Mesendoderm (in vitro differentiated cells): ENCODE data around the gene ENKD1.
A peak's percentile ranks its signal among the peaks of the same experiment; 100 is the strongest.

Experiments
- DNase-seq: peaks from one replicate; pipeline ENCODE4 v3.0.0; 2013
- H2AK5ac ChIP-seq: 2 replicates; pipeline ENCODE4 v1.6.1; 2013; ENCODE audit warnings: low read length, inconsistent platforms
- H2BK120ac ChIP-seq: 2 replicates; pipeline ENCODE4 v1.6.1; 2013; ENCODE audit warnings: low read depth, mild to moderate bottlenecking, low read length, moderate library complexity, mixed read lengths
- H2BK15ac ChIP-seq: replicated peaks from 2 replicates; pipeline ENCODE4 v1.6.1; 2013; ENCODE audit warnings: low read depth, mild to moderate bottlenecking, moderate library complexity
- H2BK5ac ChIP-seq: 2 replicates; pipeline ENCODE4 v1.6.1; 2013; ENCODE audit warnings: low read length, inconsistent platforms
- H3K18ac ChIP-seq: 2 replicates; pipeline ENCODE4 v1.6.1; 2013; ENCODE audit warnings: mild to moderate bottlenecking, low read length, mixed read lengths
- H3K23ac ChIP-seq: one replicate; pipeline ENCODE4 v1.6.1; 2013; ENCODE audit warnings: low read length
- H3K27ac ChIP-seq: 2 replicates; pipeline ENCODE4 v1.5.1; 2013; ENCODE audit warnings: low read depth, mild to moderate bottlenecking, inconsistent platforms, low read length, moderate library complexity
- H3K27me3 ChIP-seq: 2 replicates; pipeline ENCODE4 v1.6.1; 2013; ENCODE audit warnings: low read length, control low read depth, mild to moderate bottlenecking, inconsistent platforms; ENCODE audit not compliant: insufficient read depth, poor library complexity
- H3K36me3 ChIP-seq: 2 replicates; pipeline ENCODE4 v1.6.1; 2013; ENCODE audit warnings: low read length, inconsistent platforms; ENCODE audit not compliant: control insufficient read depth, insufficient read depth
- H3K4ac ChIP-seq: one replicate; pipeline ENCODE4 v1.6.1; 2013; ENCODE audit warnings: low read depth, mild to moderate bottlenecking, low read length, moderate library complexity
- H3K4me1 ChIP-seq: 2 replicates; pipeline ENCODE4 v1.6.1; 2013; ENCODE audit warnings: low read depth, low read length, inconsistent platforms; ENCODE audit not compliant: control insufficient read depth
- H3K4me2 ChIP-seq: 2 replicates; pipeline ENCODE4 v1.6.1; 2013; ENCODE audit warnings: low read length
- H3K4me3 ChIP-seq: 2 replicates; pipeline ENCODE4 v1.5.1; 2013; ENCODE audit warnings: mild to moderate bottlenecking, low read length
- H3K56ac ChIP-seq: one replicate; pipeline ENCODE4 v1.6.1; 2013; ENCODE audit warnings: low read length
- H3K79me1 ChIP-seq: 2 replicates; pipeline ENCODE4 v1.6.1; 2013; ENCODE audit warnings: low read length, inconsistent platforms
- H3K79me2 ChIP-seq: 2 replicates; pipeline ENCODE4 v1.6.1; 2013; ENCODE audit warnings: mild to moderate bottlenecking, low read length; ENCODE audit not compliant: control insufficient read depth, insufficient read depth
- H3K9ac ChIP-seq: 2 replicates; pipeline ENCODE4 v1.6.1; 2013; ENCODE audit warnings: low read length, inconsistent platforms
- H4K5ac ChIP-seq: one replicate; pipeline ENCODE4 v1.6.1; 2013; ENCODE audit warnings: low read length
- H4K8ac ChIP-seq: one replicate; pipeline ENCODE4 v1.6.1; 2013; ENCODE audit warnings: low read depth, mild to moderate bottlenecking, control low read depth, low read length, moderate library complexity
- WGBS: extraction: QIAGEN DNeasy Blood & Tissue Kit; methylation state at CpG from one replicate; pipeline ENCODE4 v1.1.7; 2013; ENCODE audit warnings: low lambda C conversion rate, missing lambda C conversion rate; ENCODE audit not compliant: insufficient coverage; ENCODE audit errors: extremely low coverage; 5-methylcytosine and 5-hydroxymethylcytosine counted together

Gene ENKD1

GRCh38 chr16:67660564-67661028 is 6.0 kb downstream of the ENKD1 start, which contains the start of gene PARD6A:
PARD6A (plus strand) TSS chr16:67660960; CDS start chr16:67661039, 79 bp downstream.
- no peaks in the 10 kb centered on the region for H3K27me3 ChIP-seq
- peak within 1 kb of the TSS; percentile 96 for H3K9ac ChIP-seq
- H4K8ac ChIP-seq: no peak within 1 kb of the TSS
- peak within 1 kb of the TSS; percentile 96 for H3K56ac ChIP-seq
- H4K5ac ChIP-seq: no peak within 1 kb of the TSS
- H3K36me3 ChIP-seq: no peaks in the 10 kb centered on the region
- no peak within 1 kb of the TSS for H3K18ac ChIP-seq
- peak within 1 kb of the TSS; percentile 3 for H3K27ac ChIP-seq
- H3K4ac ChIP-seq: no peak within 1 kb of the TSS
- H3K23ac ChIP-seq: no peak within 1 kb of the TSS
- peaks cover 4% of the 10 kb centered on the region for H3K79me1 ChIP-seq
- no CpG with 5 or more reads among the region's 48 CpGs for WGBS
- H3K4me1 ChIP-seq: peaks cover under 1% of the 10 kb centered on the region
- H3K79me2 ChIP-seq: peaks cover 2% of the 10 kb centered on the region
- H3K4me2 ChIP-seq: peak within 1 kb of the TSS; percentile 100
- no peak within 1 kb of the TSS for H2AK5ac ChIP-seq
- H2BK120ac ChIP-seq: no peak within 1 kb of the TSS
- H2BK5ac ChIP-seq: peak within 1 kb of the TSS; percentile 84
- peak; percentile 98 for DNase-seq
- H3K4me3 ChIP-seq: peak within 1 kb of the TSS; percentile 95
- H2BK15ac ChIP-seq: no peak within 1 kb of the TSS

- Histone ChIP-seq H3K56ac (peak within 1 kb of the TSS; percentile 96), H2BK120ac (no peak within 1 kb of the TSS), H3K4me2 (peak within 1 kb of the TSS; percentile 100), H3K79me2 (peaks cover 2% of the 10 kb centered on the region), H3K36me3 (no peaks in the 10 kb centered on the region), H3K4ac (no peak within 1 kb of the TSS), H3K79me1 (peaks cover 4% of the 10 kb centered on the region), H4K5ac (no peak within 1 kb of the TSS), H2BK5ac (peak within 1 kb of the TSS; percentile 84), H3K18ac (no peak within 1 kb of the TSS), H3K4me1 (no peaks in the 10 kb centered on the region), H3K23ac (no peak within 1 kb of the TSS), H2BK15ac (no peak within 1 kb of the TSS), H4K8ac (no peak within 1 kb of the TSS), H3K4me3 (peak within 1 kb of the TSS; percentile 95), H3K27me3 (no peaks in the 10 kb centered on the region), H2AK5ac (no peak within 1 kb of the TSS), H3K27ac (peak within 1 kb of the TSS; percentile 3), H3K9ac (peak within 1 kb of the TSS; percentile 96)
- peak; percentile 93 for DNase-seq
- WGBS: no CpG with 5 or more reads among the region's 83 CpGs
Measured at GRCh38 chr16:67659675-67660563, 6.6 kb downstream of the ENKD1 start, which contains the start of gene ACD. ACD (minus strand) TSS chr16:67660260; CDS start chr16:67660220, 40 bp downstream.

- no peak overlapping the region for H3K27ac ChIP-seq
- WGBS: no CpG with 5 or more reads among the region's 21 CpGs
Measured at GRCh38 chr16:67658849-67659674, 7.5 kb downstream of the ENKD1 start.

GRCh38 chr16:67657751-67658518 is 8.6 kb downstream of the ENKD1 start:
- Histone ChIP-seq H3K18ac (no peak overlapping the region), H3K4me1 (no peaks in the 10 kb centered on the region), H3K27me3 (no peaks in the 10 kb centered on the region), H2BK5ac (no peak overlapping the region), H3K27ac (no peak overlapping the region), H3K56ac (no peak overlapping the region), H3K4me3 (no peak overlapping the region), H2AK5ac (no peak overlapping the region), H3K9ac (no peak overlapping the region), H4K8ac (no peak overlapping the region), H2BK15ac (no peak overlapping the region), H3K4ac (no peak overlapping the region), H3K4me2 (no peak overlapping the region), H3K36me3 (no peaks in the 10 kb centered on the region), H3K79me2 (peaks cover 2% of the 10 kb centered on the region), H3K79me1 (peaks cover 4% of the 10 kb centered on the region), H3K23ac (no peak overlapping the region), H2BK120ac (no peak overlapping the region), H4K5ac (no peak overlapping the region)
- no peak for DNase-seq
- no CpG with 5 or more reads among the region's 18 CpGs for WGBS

More at GRCh38 chr16:67658849-67659674, 7.5 kb downstream of the ENKD1 start:
- Histone ChIP-seq H3K36me3 (no peaks in the 10 kb centered on the region), H3K27me3 (no peaks in the 10 kb centered on the region), H4K5ac (no peak overlapping the region), H3K9ac (peak overlapping the region; percentile 96), H3K79me2 (peaks cover 2% of the 10 kb centered on the region), H3K4me2 (peak overlapping the region; percentile 86), H3K4me1 (no peaks in the 10 kb centered on the region), H3K79me1 (peaks cover 4% of the 10 kb centered on the region), H2AK5ac (no peak overlapping the region), H4K8ac (no peak overlapping the region), H3K23ac (no peak overlapping the region), H3K18ac (no peak overlapping the region), H3K4me3 (peak overlapping the region; percentile 95), H3K4ac (no peak overlapping the region), H2BK120ac (no peak overlapping the region), H2BK15ac (no peak overlapping the region), H2BK5ac (no peak overlapping the region), H3K56ac (peak overlapping the region; percentile 96)
- DNase-seq: no peak

GRCh38 chr16:67657017-67657608 is 9.4 kb downstream of the ENKD1 start:
- Histone ChIP-seq H3K79me2 (peaks cover 2% of the 10 kb centered on the region), H3K4me1 (no peaks in the 10 kb centered on the region), H4K5ac (no peak overlapping the region), H2BK15ac (no peak overlapping the region), H3K23ac (no peak overlapping the region), H3K4me2 (no peak overlapping the region), H3K27ac (no peak overlapping the region), H3K4me3 (no peak overlapping the region), H3K56ac (no peak overlapping the region), H3K79me1 (peaks cover 4% of the 10 kb centered on the region), H3K4ac (no peak overlapping the region), H2BK120ac (no peak overlapping the region), H3K36me3 (no peaks in the 10 kb centered on the region), H2AK5ac (no peak overlapping the region), H4K8ac (no peak overlapping the region), H3K9ac (no peak overlapping the region), H2BK5ac (no peak overlapping the region), H3K27me3 (no peaks in the 10 kb centered on the region), H3K18ac (no peak overlapping the region)
- DNase-seq: no peak
- WGBS: no CpG with 5 or more reads among the region's 16 CpGs
